GM18907 (cell line): ENCODE results near the gene IKZF3.
A peak's percentile ranks its signal among the peaks of the same experiment; 100 is the strongest.
"Not testable (repeated sequence)": the region's sequence is repeated elsewhere in the genome, so short reads cannot be mapped to it uniquely, and the experiment has no call there.

ENCODE experiments used
- ATAC-seq: cut with Tn5 transposase; IDR thresholded peaks from one replicate; pipeline ENCODE4 v1.9.1; 2021; ENCODE audit warnings: mild to moderate bottlenecking, moderate library complexity; ENCODE audit not compliant: unreplicated experiment

IKZF3 gene

GRCh38 chr17:39742126-39742855 is 121.8 kb downstream of the IKZF3 start:
- ATAC-seq: no peak

GRCh38 chr17:39740357-39741111 is 123.6 kb downstream of the IKZF3 start:
- ATAC-seq: no peak

- ATAC-seq: no peak
These were observed 124.2 kb downstream of the IKZF3 start for GRCh38 chr17:39739885-39740356.

- no peak for ATAC-seq
These were observed 124.9 kb downstream of the IKZF3 start for GRCh38 chr17:39738983-39739884.

GRCh38 chr17:39738568-39738901 is 125.6 kb downstream of the IKZF3 start:
- ATAC-seq: no peak

GRCh38 chr17:39737760-39738567 is 126.1 kb downstream of the IKZF3 start, which contains the start of gene GRB7:
TSS of gene GRB7 (plus strand) at chr17:39737938. CDS start at chr17:39742302, 4,364 bp downstream.
- ATAC-seq: no peak

- no peak for ATAC-seq
These were observed 126.8 kb downstream of the IKZF3 start for GRCh38 chr17:39737206-39737759.

GRCh38 chr17:39736319-39737165 is 127.6 kb downstream of the IKZF3 start:
- no peak for ATAC-seq

- ATAC-seq: no peak
These were observed 128.2 kb downstream of the IKZF3 start for GRCh38 chr17:39735882-39736281.

GRCh38 chr17:39732586-39732985 is 131.5 kb downstream of the IKZF3 start:
- ATAC-seq: no peak

- ATAC-seq: peak; percentile 87
These were observed 133.8 kb downstream of the IKZF3 start, which contains the start of gene MIEN1 for GRCh38 chr17:39730095-39730921. TSS of gene MIEN1 (minus strand) at chr17:39730532. CDS start at chr17:39730495, 37 bp downstream.

- no peak for ATAC-seq
These were observed 134.7 kb downstream of the IKZF3 start for GRCh38 chr17:39729280-39729851.

- ATAC-seq: no peak
These were observed 136.6 kb downstream of the IKZF3 start for GRCh38 chr17:39727556-39727955.

- ATAC-seq: no peak
These were observed 137.5 kb downstream of the IKZF3 start for GRCh38 chr17:39726617-39727016.

GRCh38 chr17:39725923-39726322 is 138.2 kb downstream of the IKZF3 start:
- ATAC-seq: not testable (repeated sequence)

- ATAC-seq: no peak
These were observed 139.4 kb downstream of the IKZF3 start for GRCh38 chr17:39724731-39725130.

GRCh38 chr17:39722965-39723848 is 140.9 kb downstream of the IKZF3 start:
- no peak for ATAC-seq
